Measurements from ENCODE around the gene RPH3AL.

GRCh38 chr17:279776-280175, 72.8 kb downstream of the RPH3AL start:
- peak in 1 of 2 donors; percentile 31 for TF ChIP-seq POLR2AphosphoS5 (IDR thresholded peaks at IDR 0.05)
- TF ChIP-seq CTCF (IDR thresholded peaks at IDR 0.05): no peak
- no peak for TF ChIP-seq POLR2A (IDR thresholded peaks at IDR 0.05)
- TF ChIP-seq EP300 (IDR thresholded peaks at IDR 0.05): no peak
